NCI-H128 (cell line): Measurements from ENCODE around the gene CACNG4.
"Not testable (repeated sequence)": the region's sequence is repeated elsewhere in the genome, so short reads cannot be mapped to it uniquely, and the experiment has no call there.

ENCODE experiments used
- DNase-seq: peaks from one replicate; lab custom pipeline; 2025; ENCODE audit not compliant: unreplicated experiment; lab: John Stamatoyannopoulos, UW

CACNG4 gene

DNA sequence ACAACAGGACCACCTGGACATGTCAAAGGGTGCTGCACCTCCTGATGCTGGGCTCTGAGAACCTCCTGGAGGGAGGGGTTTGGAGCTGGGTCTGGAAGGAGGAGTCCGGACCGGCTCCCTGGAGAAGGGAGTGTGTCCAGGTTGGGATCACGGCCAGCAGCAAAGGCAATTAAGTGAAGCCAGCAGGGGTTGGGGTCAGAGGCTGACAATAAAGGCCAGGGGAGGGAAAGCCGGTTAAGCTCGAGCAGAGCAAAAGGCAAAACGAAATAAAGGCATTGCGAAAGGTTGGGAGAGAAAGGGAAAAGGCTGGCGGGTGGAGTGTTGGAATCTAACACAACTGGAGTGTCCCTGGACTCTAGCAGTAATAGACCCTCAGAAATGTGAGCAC lies 992 bp upstream of the CACNG4 start:
- no peak for DNase-seq

DNA sequence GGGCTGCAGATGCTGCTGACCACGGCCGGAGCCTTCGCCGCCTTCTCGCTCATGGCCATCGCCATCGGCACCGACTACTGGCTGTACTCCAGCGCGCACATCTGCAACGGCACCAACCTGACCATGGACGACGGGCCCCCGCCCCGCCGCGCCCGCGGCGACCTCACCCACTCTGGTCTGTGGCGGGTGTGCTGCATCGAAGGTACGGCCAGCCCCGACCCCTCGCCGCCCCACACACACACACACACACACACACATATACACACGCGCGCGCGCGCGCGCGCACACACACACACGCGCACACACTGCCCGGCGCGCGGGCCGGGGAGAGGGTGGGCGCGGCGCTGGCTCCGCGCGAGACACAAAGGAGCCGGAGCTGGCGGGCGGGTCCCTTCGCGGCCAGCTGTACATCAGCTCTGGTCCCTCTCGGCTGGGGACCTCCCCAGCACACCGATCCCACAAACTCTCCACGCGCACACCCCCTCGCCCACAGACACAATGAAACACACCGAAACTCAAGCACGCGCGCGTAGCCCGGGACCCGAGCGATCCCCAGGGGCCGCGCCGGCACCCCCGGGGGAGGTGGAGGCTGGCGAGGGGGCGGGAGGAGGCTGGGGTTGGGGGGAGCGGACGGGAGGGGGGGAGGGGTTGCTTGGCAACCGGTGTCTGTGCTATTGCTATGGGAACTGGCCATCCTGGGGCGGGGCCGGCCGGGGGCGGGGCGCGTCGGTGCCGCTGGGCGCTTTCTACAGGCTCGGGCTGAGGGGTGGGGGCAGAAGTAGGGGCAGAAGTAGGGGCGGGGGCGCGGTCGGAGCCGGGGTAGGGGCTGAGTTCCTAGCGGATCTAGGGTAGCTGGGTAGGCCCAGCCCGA lies 658 bp downstream of the CACNG4 start:
- no peak for DNase-seq

GRCh38 chr17:66965801-66966262 lies 1.3 kb downstream of the CACNG4 start:
- no peak for DNase-seq

DNA sequence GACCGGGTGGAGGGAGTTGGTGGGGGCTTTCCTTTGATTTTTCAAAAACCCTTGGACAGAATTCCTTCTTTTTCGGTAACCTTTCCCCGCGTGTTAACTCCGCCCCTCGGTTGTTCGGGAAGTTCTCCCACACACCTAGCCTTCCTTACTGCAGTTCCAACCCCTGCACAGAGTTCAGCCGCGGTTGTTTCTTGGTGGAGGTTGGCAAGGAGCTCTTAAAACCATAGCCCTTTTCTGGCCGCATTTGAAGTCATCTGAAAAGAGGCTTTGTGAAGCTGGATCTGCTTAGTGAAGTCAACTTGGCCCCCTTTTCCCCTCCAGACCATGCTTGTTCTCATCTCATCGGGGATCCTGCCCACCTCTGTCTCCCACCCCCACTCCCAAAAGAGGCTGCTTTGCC lies 1.8 kb downstream of the CACNG4 start:
- DNase-seq, result no peak

GRCh38 chr17:66966704-66967418 lies 2.4 kb downstream of the CACNG4 start:
- no peak for DNase-seq

DNA sequence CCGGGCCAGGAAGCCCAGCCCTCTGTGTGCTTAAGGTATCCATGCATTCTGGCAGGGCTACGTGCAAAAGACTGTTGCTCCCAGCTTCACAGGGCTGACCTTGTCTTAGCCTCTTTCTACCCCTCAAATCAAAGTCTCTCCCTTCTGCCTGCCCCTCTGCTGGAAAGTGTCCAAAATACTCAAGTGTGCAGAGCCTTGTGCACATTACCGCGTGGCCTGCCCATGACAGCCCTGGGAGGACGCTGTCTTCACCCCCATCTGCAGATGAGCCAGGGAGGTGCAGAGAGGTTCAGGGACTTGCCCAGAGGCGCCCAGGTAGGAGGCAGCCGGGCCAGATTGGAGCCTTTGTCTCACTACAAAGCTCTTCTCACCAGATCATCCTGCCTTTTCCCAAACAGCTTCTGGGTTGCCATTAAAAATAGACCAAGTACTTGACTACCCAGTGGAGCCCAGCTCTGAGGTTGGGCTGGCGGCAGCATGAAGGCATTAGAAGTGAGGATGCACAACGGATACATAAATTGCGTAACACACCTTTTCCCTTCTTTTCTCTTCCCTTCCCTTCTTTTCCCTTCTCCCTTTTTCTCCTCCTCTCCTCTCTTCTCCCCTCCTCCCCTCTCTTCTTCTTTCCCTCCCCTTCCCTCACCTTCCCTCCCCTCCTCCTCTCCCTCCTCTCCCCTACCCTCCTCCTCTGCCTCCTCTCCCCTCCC lies 3.5 kb downstream of the CACNG4 start:
- no peak for DNase-seq

DNA sequence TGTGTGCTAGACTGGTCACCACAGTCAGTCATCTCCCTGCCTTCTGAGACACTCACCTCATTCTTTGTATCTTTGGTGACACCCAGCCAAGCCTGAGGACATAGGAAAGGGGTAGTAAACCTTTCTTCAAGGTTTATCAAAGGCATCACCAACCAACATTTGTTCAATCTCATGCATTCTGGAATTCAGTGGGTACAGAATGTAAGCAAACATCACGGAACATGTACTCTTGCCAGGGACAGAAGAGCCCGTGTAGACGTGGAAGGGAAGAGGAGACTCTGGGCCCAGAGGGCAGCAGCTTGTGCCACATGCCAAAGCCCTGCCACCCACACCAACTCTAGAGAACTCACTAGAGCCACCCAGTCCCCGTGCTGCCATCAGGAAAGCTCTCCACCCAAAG lies 4.4 kb downstream of the CACNG4 start:
- no peak for DNase-seq

DNA sequence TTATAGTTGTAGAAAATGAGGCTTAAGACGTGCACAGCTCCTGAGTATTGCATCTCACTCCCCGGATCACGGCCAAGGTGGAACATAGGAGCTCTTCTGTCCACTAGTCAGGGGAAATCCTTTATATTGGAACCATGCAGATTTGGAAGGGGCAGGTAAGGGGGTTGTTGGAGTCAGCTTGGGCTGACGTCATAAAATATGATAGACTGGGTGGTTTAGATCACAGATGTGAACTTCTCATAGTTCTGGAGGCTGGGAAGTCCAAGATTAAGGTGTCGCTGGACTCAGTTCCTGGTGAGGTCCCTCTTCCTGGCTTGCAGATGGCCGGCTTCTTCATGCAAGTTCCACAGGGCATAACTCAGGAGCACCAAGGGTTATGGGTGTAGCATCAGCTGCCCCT lies 5.6 kb downstream of the CACNG4 start:
- DNase-seq, result no peak

GRCh38 chr17:66970797-66971196 lies 6.3 kb downstream of the CACNG4 start:
- DNase-seq, result no peak

- no peak for DNase-seq
These were observed 6.8 kb downstream of the CACNG4 start for GRCh38 chr17:66971264-66971663.

- DNase-seq, result no peak
These were observed 7.4 kb downstream of the CACNG4 start for GRCh38 chr17:66971730-66972441.

DNA sequence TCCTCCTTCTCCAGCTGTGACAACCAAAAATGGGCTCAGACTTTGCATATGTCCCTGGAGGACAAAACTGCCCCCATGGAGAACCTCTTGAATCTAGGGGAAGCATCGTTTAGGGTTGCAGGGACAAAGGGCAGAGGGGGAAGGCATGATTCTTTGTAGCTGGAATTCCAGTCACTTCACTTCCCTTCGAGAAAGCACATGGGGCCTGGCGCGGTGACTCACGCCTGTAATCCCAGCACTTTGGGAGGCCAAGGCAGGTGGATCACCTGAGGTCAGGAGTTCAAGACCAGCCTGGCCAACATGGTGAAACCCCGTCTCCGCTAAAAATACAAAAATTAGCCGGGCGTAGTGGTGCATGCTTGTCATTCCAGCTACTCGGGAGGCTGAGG lies 7.9 kb downstream of the CACNG4 start:
- not testable (repeated sequence) for DNase-seq

DNA sequence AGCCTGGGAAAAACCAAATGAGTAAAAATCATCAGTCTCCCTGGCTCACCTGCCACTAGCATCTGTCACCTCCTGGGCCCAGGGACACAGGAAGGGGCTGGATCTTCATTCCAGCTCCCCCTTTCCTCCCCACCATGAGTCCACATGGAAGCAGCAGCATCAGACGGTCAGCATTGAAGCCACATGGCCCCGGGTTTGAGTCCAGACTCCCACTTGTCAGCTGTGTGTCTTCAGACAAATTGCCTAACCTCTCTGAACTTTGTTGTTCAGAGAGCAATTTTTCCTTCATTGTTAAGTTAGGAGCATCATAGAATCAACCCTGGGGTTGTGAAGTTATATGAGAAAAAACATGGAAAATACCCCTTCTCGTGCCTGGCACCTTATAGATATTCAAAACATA lies 10.7 kb downstream of the CACNG4 start:
- no peak for DNase-seq

DNA sequence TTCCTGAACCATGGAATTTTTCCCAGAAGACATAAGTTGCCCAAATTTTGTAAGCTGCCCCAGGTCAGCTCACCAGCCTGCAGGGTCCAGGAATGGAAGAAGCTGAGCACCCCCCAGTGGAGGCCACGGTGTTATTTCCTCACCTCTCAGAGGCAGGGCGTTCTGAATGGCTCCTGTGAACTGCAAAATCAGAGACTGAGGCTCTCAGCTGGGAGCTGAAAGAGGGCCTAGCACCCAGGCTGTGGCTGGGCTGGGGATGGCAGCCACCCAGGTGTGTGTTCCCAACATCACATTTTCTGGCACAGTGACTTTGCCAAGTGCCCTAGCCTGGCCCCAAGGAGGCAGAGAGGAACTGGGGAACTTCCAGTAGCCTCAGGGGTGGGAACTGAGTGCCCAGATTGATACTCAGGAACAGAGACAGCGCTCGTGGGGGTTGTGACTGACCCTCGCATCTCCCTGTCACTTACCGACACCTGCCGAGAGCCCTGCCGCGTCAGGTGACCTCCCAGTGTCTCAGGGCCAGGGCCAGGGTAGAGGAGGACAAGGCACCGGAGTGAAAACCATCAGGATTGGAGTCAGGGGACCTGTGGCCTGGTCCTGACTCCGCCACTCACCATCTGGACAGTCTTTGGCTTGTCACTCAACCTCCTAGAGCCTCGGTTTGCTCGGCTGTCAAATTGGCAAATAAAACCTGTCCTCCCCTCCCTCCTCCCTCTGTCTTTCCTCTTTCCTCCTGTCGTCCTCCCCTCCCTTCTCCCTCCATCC lies 11.3 kb downstream of the CACNG4 start:
- no peak for DNase-seq

DNA sequence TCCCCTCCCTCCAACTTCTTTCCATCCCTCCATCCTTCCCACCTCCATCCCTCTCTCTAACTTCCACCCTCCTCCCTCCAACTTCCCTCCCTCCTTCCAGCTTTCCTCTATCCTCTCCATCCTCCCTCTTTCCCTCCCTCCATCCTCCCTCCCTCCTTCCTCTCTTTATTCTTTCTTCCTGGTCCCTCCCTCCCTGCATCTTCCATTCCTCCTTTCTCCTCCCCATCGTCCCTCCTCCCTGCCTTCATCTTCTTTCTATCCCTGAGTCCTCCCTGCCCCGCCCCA lies 11.8 kb downstream of the CACNG4 start:
- DNase-seq, result no peak

DNA sequence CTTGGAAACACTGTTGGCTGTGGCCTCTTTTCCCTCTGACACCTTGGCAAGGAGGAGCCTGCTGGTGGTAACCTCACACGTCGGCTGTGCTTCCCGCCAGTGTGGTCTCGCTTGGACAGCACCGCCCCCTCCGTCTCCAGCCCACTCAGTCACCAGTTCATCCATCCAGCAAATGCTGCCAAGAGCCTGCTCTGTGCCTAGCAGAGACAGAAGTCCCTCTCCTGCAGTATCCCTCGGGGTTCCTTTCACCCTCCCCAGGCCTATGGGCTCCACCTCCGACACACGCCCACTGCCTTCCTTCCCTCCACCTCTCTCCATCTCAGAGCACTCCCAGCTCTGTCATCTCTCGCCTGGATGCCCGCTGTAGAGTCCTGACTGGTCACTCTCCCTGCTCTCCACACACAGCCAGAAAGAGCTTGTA lies 12.3 kb downstream of the CACNG4 start:
- no peak for DNase-seq

DNA sequence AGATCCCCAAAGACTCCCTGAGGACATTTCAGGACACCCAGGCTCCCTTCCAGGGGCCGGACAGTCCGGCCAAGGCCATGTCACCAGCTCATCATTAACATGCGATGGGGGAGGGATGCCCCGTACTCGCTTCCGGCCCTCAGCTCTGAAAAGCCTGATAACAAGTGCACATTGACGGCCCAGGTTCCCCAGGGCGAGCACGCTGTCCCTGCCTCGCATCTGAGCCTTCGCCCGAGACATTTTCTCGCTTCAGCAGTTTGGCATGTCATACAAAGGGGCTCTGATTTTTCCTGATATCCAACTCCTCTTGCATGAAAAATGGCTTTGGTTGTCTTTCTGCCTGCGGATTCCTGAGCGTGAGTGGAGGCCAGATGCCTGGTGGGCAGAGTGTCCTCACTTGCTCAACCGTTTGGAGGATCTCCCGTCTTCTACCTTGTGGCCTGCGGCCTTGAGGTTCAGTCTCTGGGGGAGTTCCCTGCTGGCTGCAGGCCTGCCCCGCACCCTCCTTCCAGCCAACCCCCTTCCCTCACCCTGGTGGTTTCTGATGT lies 14.1 kb downstream of the CACNG4 start:
- DNase-seq, result no peak

- DNase-seq, result no peak
These were observed 16.4 kb downstream of the CACNG4 start for GRCh38 chr17:66980896-66981295.

DNA sequence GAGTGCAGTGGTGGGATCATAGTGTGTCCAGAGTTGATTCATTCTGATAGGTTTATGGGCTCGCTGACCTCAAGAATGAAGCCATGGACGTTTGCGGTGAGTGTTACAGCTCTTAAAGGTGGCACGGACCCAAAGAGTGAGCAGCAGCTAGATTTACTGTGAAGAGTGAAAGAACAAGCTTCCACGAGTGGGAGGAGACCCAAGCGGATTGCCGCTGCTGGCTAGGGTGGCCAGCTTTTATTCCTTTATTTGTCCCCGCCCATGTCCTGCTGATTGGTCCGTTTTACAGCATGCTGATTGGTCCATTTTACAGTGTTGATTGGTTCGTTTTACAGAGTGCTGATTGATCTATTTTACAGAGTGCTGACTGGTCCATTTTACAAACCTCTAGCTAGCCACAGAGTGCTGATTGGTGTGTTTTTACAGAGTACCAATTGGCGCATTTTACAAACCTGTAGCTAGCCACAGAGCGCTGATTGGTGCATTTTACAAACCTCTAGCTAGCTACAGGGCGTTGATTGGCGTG lies 17.5 kb downstream of the CACNG4 start:
- DNase-seq, result no peak

DNA sequence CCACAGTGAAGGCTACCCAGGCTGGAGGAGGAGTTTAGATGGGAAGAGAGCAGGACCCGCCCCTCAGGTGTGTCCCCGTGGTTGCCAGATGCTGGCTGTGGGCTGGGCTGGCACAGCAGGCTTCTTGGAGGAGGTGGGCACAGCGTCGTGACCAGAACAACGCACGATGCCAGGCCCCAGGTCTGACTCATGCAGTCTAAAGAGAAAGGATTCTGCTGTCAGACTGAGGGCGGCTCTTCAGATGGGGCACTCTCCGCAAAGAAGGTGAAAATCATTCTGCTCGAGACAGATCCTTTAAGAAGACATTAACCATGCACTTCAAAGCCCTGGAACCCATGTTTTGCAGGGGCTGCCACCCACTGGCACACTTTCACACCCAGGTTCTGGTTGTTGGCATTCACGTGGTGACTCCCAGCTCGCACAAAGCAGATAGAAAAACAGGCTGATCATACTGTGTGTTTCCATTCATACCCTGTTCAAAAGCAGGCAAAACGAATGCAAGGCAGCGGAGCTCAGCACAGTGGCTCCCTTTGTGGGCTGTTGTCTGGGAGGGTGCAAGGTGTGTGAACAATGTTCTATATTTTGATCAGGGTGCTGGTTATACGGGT lies 19.0 kb downstream of the CACNG4 start:
- DNase-seq, result no peak
